Measurements from ENCODE around the gene KCTD13. TPM values are rescaled to one million over a fixed set of nuclear protein-coding genes. Genes with fewer than 3 reads are reported as not detected.

The KCTD13 gene
- total RNA-seq, 1 donor from 2014 or later, result 31.4 TPM

- H3K27ac Mint-ChIP-seq, result peak overlapping the region; percentile 52
- no peak for DNase-seq (ENCODE audit: low spot score, unreplicated experiment)
- H3K36me3 Mint-ChIP-seq (ENCODE audit: insufficient read depth), result no peaks in the 10 kb centered on the region
- H3K9me3 Mint-ChIP-seq (ENCODE audit: low read depth), result no peaks in the 10 kb centered on the region
- peaks cover 17% of the 10 kb centered on the region for H3K27me3 Mint-ChIP-seq
- H3K4me1 Mint-ChIP-seq (ENCODE audit: low read depth), result peaks cover 4% of the 10 kb centered on the region
- TF ChIP-seq, protein P1, sequence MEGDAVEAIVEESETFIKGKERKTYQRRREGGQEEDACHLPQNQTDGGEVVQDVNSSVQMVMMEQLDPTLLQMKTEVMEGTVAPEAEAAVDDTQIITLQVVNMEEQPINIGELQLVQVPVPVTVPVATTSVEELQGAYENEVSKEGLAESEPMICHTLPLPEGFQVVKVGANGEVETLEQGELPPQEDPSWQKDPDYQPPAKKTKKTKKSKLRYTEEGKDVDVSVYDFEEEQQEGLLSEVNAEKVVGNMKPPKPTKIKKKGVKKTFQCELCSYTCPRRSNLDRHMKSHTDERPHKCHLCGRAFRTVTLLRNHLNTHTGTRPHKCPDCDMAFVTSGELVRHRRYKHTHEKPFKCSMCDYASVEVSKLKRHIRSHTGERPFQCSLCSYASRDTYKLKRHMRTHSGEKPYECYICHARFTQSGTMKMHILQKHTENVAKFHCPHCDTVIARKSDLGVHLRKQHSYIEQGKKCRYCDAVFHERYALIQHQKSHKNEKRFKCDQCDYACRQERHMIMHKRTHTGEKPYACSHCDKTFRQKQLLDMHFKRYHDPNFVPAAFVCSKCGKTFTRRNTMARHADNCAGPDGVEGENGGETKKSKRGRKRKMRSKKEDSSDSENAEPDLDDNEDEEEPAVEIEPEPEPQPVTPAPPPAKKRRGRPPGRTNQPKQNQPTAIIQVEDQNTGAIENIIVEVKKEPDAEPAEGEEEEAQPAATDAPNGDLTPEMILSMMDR (IDR thresholded peaks at IDR 0.05; ENCODE audit: unreplicated experiment), result no peak
- H3K4me3 Mint-ChIP-seq (ENCODE audit: low read depth), result no peak overlapping the region
These were observed 21.1 kb downstream of the KCTD13 start for GRCh38 chr16:29904947-29905346.

GRCh38 chr16:29903590-29903989 lies 22.4 kb downstream of the KCTD13 start:
- DNase-seq (ENCODE audit: low spot score, unreplicated experiment), result no peak
- Mint-ChIP-seq H3K27me3 (peaks cover 22% of the 10 kb centered on the region), H3K9me3 (ENCODE audit: low read depth) (no peaks in the 10 kb centered on the region), H3K36me3 (ENCODE audit: insufficient read depth) (no peaks in the 10 kb centered on the region), H3K4me3 (ENCODE audit: low read depth) (no peak overlapping the region), H3K4me1 (ENCODE audit: low read depth) (peaks cover 10% of the 10 kb centered on the region), H3K27ac (no peak overlapping the region)
- TF ChIP-seq, protein P1 (IDR thresholded peaks at IDR 0.05; ENCODE audit: unreplicated experiment), result no peak

GRCh38 chr16:29901607-29901945 lies 24.4 kb downstream of the KCTD13 start:
- no peaks in the 10 kb centered on the region for H3K36me3 Mint-ChIP-seq (ENCODE audit: insufficient read depth)
- TF ChIP-seq, protein P1 (IDR thresholded peaks at IDR 0.05; ENCODE audit: unreplicated experiment), result no peak
- no peak for DNase-seq (ENCODE audit: low spot score, unreplicated experiment)
- H3K9me3 Mint-ChIP-seq (ENCODE audit: low read depth), result no peaks in the 10 kb centered on the region
- H3K27me3 Mint-ChIP-seq, result peaks cover 35% of the 10 kb centered on the region
- H3K4me1 Mint-ChIP-seq (ENCODE audit: low read depth), result peaks cover 13% of the 10 kb centered on the region
- H3K4me3 Mint-ChIP-seq (ENCODE audit: low read depth), result peak overlapping the region; percentile 11
- no peak overlapping the region for H3K27ac Mint-ChIP-seq

DNA sequence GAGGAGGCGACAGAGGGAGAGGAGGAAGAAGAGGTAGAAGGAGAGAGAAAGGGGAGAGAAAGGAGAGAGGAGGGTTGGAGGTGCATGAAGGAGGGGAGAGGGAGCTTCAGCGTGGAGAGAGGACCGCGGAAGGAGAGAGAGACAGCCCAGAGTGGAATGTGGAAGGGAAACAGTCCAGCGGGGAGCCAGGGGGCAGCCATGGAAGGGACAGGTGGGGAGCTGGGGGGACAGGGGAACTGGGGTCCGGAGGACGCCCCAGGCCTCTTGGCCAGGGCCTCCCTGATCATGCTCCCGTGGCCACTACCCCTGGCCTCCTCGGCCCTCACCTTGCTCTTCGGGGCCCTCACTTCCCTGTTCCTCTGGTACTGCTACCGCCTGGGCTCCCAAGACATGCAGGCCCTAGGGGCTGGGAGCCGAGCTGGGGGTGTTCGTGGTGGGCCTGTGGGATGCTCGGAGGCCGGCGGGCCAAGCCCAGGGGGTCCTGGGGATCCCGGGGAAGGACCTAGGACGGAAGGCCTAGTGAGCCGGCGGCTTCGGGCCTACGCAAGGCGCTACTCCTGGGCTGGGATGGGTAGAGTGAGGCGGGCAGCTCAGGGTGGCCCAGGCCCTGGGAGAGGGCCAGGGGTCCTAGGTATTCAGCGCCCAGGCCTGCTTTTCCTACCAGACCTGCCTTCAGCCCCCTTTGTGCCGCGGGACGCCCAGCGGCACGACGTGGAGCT lies 25.0 kb downstream of the KCTD13 start:
- no peak for DNase-seq (ENCODE audit: low spot score, unreplicated experiment)
- TF ChIP-seq, protein P1 (IDR thresholded peaks at IDR 0.05; ENCODE audit: unreplicated experiment), result no peak

DNA sequence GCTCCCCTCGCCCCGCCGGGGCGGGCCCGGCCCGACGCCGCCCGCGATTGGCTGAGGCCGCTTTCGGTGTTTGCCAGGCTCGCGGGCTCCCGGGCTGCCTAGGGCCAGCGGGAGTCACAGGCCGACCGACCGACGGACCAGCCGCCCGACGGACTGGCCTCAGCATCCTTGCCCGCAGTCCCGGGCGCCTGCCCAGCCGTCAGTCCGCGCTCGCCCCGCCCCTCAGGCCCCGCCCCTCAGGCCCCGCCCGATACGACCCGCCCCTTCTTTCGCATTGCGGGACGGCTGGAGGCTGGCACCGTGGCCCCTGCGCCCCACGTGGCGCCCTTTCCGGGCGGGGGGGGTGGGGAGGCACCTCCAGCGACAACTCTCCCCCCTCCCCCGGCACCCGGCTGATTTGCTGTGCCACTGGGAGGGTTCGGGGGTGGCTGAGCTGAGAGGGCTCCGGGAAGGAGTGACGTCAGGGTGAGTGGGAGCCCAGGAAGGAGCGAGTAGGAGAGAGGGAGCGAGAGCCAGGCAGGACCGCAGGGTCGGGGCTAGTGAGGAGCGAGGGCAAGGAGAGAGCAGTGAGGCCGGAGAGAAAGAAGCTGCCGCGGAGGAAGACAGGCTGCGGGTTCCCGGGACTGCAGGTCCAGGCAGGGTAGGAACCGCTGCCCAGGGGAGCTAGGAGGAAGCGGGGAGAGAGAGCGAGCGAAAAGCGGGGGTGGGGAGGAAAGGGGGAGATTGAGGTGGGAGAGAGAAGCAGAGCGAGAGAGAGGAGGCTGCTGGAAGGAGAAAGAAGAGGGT lies 25.7 kb downstream of the KCTD13 start, which contains the start of gene ASPHD1:
Gene ASPHD1 (plus strand): TSS at position 387 of the 786 bp plus-strand sequence. CDS start 484 bp downstream, outside the sequence.
- peaks cover 13% of the 10 kb centered on the region for H3K4me1 Mint-ChIP-seq (ENCODE audit: low read depth)
- TF ChIP-seq, protein P1 (IDR thresholded peaks at IDR 0.05; ENCODE audit: unreplicated experiment), result no peak

More for the DNA sequence above, 25.0 kb downstream of the KCTD13 start:
- Mint-ChIP-seq H3K9me3 (ENCODE audit: low read depth) (no peaks in the 10 kb centered on the region), H3K27ac (no peak overlapping the region), H3K4me3 (ENCODE audit: low read depth) (peak overlapping the region; percentile 72), H3K27me3 (peaks cover 35% of the 10 kb centered on the region), H3K4me1 (ENCODE audit: low read depth) (peaks cover 13% of the 10 kb centered on the region), H3K36me3 (ENCODE audit: insufficient read depth) (no peaks in the 10 kb centered on the region)

More for the DNA sequence above, 25.7 kb downstream of the KCTD13 start, which contains the start of gene ASPHD1:
- H3K9me3 Mint-ChIP-seq (ENCODE audit: low read depth), result no peaks in the 10 kb centered on the region
- no peak within 1 kb of the TSS for H3K27ac Mint-ChIP-seq
- H3K27me3 Mint-ChIP-seq, result peaks cover 35% of the 10 kb centered on the region
- peak; percentile 84 for DNase-seq (ENCODE audit: low spot score, unreplicated experiment)
- no peaks in the 10 kb centered on the region for H3K36me3 Mint-ChIP-seq (ENCODE audit: insufficient read depth)
- peak within 1 kb of the TSS; percentile 72 for H3K4me3 Mint-ChIP-seq (ENCODE audit: low read depth)

Measured in progenitor cell of endocrine pancreas (in vitro differentiated cells).